ENCODE data around the gene VASP. TPM values are rescaled to one million over a fixed set of nuclear protein-coding genes. Genes with fewer than 3 reads are reported as not detected.

Gene VASP
- total and polyA plus RNA-seq, 9 of the 15 experiments (the other 6 are each of a cell fraction or from before 2014, with no cell fraction given): 16.7 to 261 (median 112) TPM

GRCh38 chr19:45467456-45468158 is 39.7 kb upstream of the VASP start, which contains the start of gene FOSB (continued):
- TF ChIP-seq RNF219 (CRISPR knock-in tag; IDR thresholded peaks at IDR 0.05): no peak
- TF ChIP-seq ZBTB33 (CRISPR knock-in tag; IDR thresholded peaks at IDR 0.05): no peak
- no peak for TF ChIP-seq MBD1 (CRISPR knock-in tag; IDR thresholded peaks at IDR 0.05)
- TF ChIP-seq PCBP1 (IDR thresholded peaks at IDR 0.05; ENCODE audit: low read depth, low read length, poor library complexity, severe bottlenecking): no peak
- TF ChIP-seq CGGBP1 (CRISPR knock-in tag; IDR thresholded peaks at IDR 0.05): no peak
- TF ChIP-seq ZNF217 (CRISPR knock-in tag; IDR thresholded peaks at IDR 0.05): no peak
- TF ChIP-seq E2F6 (IDR thresholded peaks at IDR 0.05; ENCODE audit: borderline replicate concordance in 1 of 2, extremely low read depth in 1 of 2, insufficient read depth in 1 of 2, insufficient read length in 1 of 2, low read depth in 1 of 2, low read length in 1 of 2, poor library complexity in 1 of 2, severe bottlenecking in 1 of 2): peak in 1 of 2 experiments; percentile 25
- peak; percentile 99 for TF ChIP-seq ATF7 (IDR thresholded peaks at IDR 0.05)
- TF ChIP-seq TAF1 (IDR thresholded peaks at IDR 0.05; ENCODE audit: control insufficient read depth, extremely low read depth, insufficient read depth, low read length, severe bottlenecking): peak; percentile 84
- no peak for TF ChIP-seq E2F5 (CRISPR knock-in tag; IDR thresholded peaks at IDR 0.05)
- TF ChIP-seq SAP30 (IDR thresholded peaks at IDR 0.05; ENCODE audit: borderline replicate concordance, insufficient read depth, low read depth, low read length, poor library complexity, severe bottlenecking): peak; percentile 93
- peak; percentile 100 for TF ChIP-seq HIVEP1 (CRISPR knock-in tag; IDR thresholded peaks at IDR 0.05)
- TF ChIP-seq JUND (IDR thresholded peaks at IDR 0.05; ENCODE audit: borderline replicate concordance, low read depth, low read length): peak; percentile 93
- peak; percentile 91; the same call in 2 of the 3 replicates for TF ChIP-seq JUND (tag; IDR thresholded peaks at IDR 0.05; ENCODE audit: borderline replicate concordance, low read depth, low read length)
- TF ChIP-seq ZNF507 (tag; conservative IDR thresholded peaks at IDR 0.05): no peak
- TF ChIP-seq SREBF1 (IDR thresholded peaks at IDR 0.05; ENCODE audit: borderline replicate concordance, low read depth, low read length): no peak
- no peak for TF ChIP-seq NFXL1 (CRISPR knock-in tag; IDR thresholded peaks at IDR 0.05)
- peak; percentile 82 for TF ChIP-seq CEBPB (tag; IDR thresholded peaks at IDR 0.05)

Data from K562 (cell line).